GM20000 (cell line): ENCODE measurements around the gene PLA2G12A.

ENCODE experiments used
- DNase-seq: peaks from one replicate; pipeline ENCODE4 v3.0.0; 2012; ENCODE audit warnings: low spot score
- CTCF ChIP-seq: IDR thresholded peaks from 2 replicates; pipeline ENCODE4 v1.5.1; 2012; ENCODE audit warnings: mild to moderate bottlenecking, control low read depth; ENCODE audit errors: extremely low read depth, missing control alignments

PLA2G12A gene

GRCh38 chr4:109729718-109730618, at the start of gene PLA2G12A:
PLA2G12A (minus strand) TSS chr4:109730070; CDS start chr4:109729809, 261 bp downstream.
- peak; percentile 96 for DNase-seq
- no peak for TF ChIP-seq CTCF

- no peak for DNase-seq
- no peak for TF ChIP-seq CTCF
Observed at GRCh38 chr4:109764789-109765402, 35.0 kb upstream of the PLA2G12A start.

GRCh38 chr4:109764376-109764775, 34.5 kb upstream of the PLA2G12A start:
- TF ChIP-seq CTCF: no peak
- no peak for DNase-seq

GRCh38 chr4:109760682-109761081, 30.8 kb upstream of the PLA2G12A start:
- no peak for TF ChIP-seq CTCF
- no peak for DNase-seq

- no peak for DNase-seq
- no peak for TF ChIP-seq CTCF
Observed at GRCh38 chr4:109755656-109756055, 25.8 kb upstream of the PLA2G12A start.

GRCh38 chr4:109754093-109754857, 24.4 kb upstream of the PLA2G12A start:
- DNase-seq: no peak
- TF ChIP-seq CTCF: no peak

GRCh38 chr4:109752525-109752924, 22.7 kb upstream of the PLA2G12A start:
- no peak for DNase-seq
- no peak for TF ChIP-seq CTCF
